ENCODE measurements around the gene FBLN1.
"Not testable (repeated sequence)": the region's sequence is repeated elsewhere in the genome, so short reads cannot be mapped to it uniquely, and the experiment has no call there.

Gene FBLN1

GRCh38 chr22:45549762-45550378, 47.2 kb downstream of the FBLN1 start:
- no peak for DNase-seq

GRCh38 chr22:45550416-45550815, 47.7 kb downstream of the FBLN1 start:
- DNase-seq = no peak

GRCh38 chr22:45550891-45551290, 48.2 kb downstream of the FBLN1 start:
- DNase-seq = no peak

GRCh38 chr22:45551310-45552016, 48.8 kb downstream of the FBLN1 start:
- no peak for DNase-seq

GRCh38 chr22:45552017-45552411, 49.3 kb downstream of the FBLN1 start:
- DNase-seq = no peak

- DNase-seq = no peak
Measured at GRCh38 chr22:45552580-45553350, 50.1 kb downstream of the FBLN1 start.

GRCh38 chr22:45553351-45554039, 50.8 kb downstream of the FBLN1 start:
- peak; percentile 61 for DNase-seq

- no peak for DNase-seq
Measured at GRCh38 chr22:45554040-45554406, 51.3 kb downstream of the FBLN1 start.

- DNase-seq = no peak
Measured at GRCh38 chr22:45554861-45555260, 52.2 kb downstream of the FBLN1 start.

GRCh38 chr22:45557926-45558325, 55.2 kb downstream of the FBLN1 start:
- DNase-seq = not testable (repeated sequence)

GRCh38 chr22:45560092-45560491, 57.4 kb downstream of the FBLN1 start:
- not testable (repeated sequence) for DNase-seq

GRCh38 chr22:45560761-45561160, 58.1 kb downstream of the FBLN1 start:
- not testable (repeated sequence) for DNase-seq

GRCh38 chr22:45562102-45562501, 59.4 kb downstream of the FBLN1 start:
- DNase-seq = no peak

- no peak for DNase-seq
Measured at GRCh38 chr22:45562537-45563361, 60.1 kb downstream of the FBLN1 start.

- no peak for DNase-seq
Measured at GRCh38 chr22:45563362-45564040, 60.8 kb downstream of the FBLN1 start.

- no peak for DNase-seq
Measured at GRCh38 chr22:45564349-45565030, 61.8 kb downstream of the FBLN1 start.

- DNase-seq = no peak
Measured at GRCh38 chr22:45565171-45565570, 62.5 kb downstream of the FBLN1 start.

- DNase-seq = no peak
Measured at GRCh38 chr22:45565973-45566372, 63.3 kb downstream of the FBLN1 start.

GRCh38 chr22:45568213-45568612, 65.5 kb downstream of the FBLN1 start:
- no peak for DNase-seq

GRCh38 chr22:45571089-45571488, 68.4 kb downstream of the FBLN1 start:
- no peak for DNase-seq

- DNase-seq = no peak
Measured at GRCh38 chr22:45572444-45572843, 69.8 kb downstream of the FBLN1 start.
